OCI-LY7 (cell line): ENCODE results near the gene KRTAP5-10.
"Not testable (repeated sequence)": the region's sequence is repeated elsewhere in the genome, so short reads cannot be mapped to it uniquely, and the experiment has no call there.

ENCODE experiments used
- EZH2phosphoT487 ChIP-seq: fragments of 200-600 bp; sonication (generic); IDR thresholded peaks from 2 replicates; pipeline ENCODE4 v1.6.1; 2018; ENCODE audit warnings: low read depth, borderline replicate concordance, mild to moderate bottlenecking, mixed run types, antibody characterized with exemption, low read length, moderate library complexity, mixed read lengths
- TF ChIP-seq, protein P1 (sequence below): fragments of 200-600 bp; sonication (generic); conservative IDR thresholded peaks from 2 replicates; pipeline ENCODE4 v1.5.1; 2014; ENCODE audit warnings: mild to moderate bottlenecking, antibody characterized with exemption, low read length, moderate library complexity, mixed read lengths

DNA sequence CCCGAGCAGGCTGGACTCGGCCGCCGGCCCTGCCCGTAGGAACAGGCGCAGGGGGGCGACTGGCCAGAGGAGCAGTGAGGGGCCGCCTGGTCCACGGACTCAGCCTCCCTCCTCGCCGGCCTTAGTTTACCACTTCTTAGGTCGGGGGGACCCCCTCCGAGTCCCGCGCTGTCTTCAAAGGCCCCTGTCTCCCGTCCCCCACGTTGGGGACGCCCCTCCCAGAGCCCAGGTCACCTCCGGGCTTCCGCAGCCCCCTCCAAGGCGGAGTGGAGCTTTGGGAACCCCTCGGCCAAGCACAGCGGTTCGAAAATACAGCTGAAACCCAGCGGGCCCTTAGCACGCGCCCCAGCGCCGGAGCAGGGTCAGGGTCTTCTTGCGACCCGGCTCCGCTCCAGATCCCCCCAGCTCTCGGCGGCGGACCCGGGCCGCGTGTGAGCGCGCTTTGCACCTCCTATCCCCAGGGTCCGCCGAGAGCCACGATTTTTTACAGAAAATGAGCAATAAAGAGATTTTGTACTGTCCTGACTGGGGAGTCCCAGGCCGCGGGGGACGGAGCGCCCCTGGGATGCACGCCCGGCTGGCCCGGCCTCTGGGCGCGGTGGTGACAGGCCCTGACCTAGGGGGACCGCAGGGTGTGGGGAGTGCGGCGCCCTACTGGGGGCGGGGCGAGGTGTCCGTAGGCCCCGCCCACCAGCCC, 42.3 kb downstream of the KRTAP5-10 start:
- TF ChIP-seq, protein P1, sequence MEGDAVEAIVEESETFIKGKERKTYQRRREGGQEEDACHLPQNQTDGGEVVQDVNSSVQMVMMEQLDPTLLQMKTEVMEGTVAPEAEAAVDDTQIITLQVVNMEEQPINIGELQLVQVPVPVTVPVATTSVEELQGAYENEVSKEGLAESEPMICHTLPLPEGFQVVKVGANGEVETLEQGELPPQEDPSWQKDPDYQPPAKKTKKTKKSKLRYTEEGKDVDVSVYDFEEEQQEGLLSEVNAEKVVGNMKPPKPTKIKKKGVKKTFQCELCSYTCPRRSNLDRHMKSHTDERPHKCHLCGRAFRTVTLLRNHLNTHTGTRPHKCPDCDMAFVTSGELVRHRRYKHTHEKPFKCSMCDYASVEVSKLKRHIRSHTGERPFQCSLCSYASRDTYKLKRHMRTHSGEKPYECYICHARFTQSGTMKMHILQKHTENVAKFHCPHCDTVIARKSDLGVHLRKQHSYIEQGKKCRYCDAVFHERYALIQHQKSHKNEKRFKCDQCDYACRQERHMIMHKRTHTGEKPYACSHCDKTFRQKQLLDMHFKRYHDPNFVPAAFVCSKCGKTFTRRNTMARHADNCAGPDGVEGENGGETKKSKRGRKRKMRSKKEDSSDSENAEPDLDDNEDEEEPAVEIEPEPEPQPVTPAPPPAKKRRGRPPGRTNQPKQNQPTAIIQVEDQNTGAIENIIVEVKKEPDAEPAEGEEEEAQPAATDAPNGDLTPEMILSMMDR = not testable (repeated sequence)
- not testable (repeated sequence) for TF ChIP-seq EZH2phosphoT487
